H1 (cell line): Measurements from ENCODE around the gene MCM8. TPM values are rescaled to one million over a fixed set of nuclear protein-coding genes. Genes with fewer than 3 reads are reported as not detected.

Experiments
- CTCF ChIA-PET: fragments of 300-600 bp; sonication (Branson Sonifier 250); formaldehyde crosslinking; loops from one replicate; lab custom pipeline; 2021; ENCODE audit not compliant: partially characterized antibody; lab: Charles Lee
- POLR2A ChIA-PET: fragments of 300-600 bp; sonication (Branson Sonifier 250); formaldehyde crosslinking; loops from one replicate; lab custom pipeline; 2021; ENCODE audit warnings: inconsistent platforms; ENCODE audit not compliant: partially characterized antibody; lab: Charles Lee
- DNase-seq, 2 experiments: peaks; one replicate each; pipeline versions ENCODE4 v3.0.0 to v3.0.0-alpha.2; 2010 to 2022; ENCODE audit warnings: low spot score in 2 of 2, low read depth in 1 of 2, mixed read lengths in 1 of 2
- FAIRE-seq: peaks from 2 replicates; lab custom pipeline; 2011; peaks lifted over from hg19 to GRCh38; lab: Jason Lieb, UNC
- H2AFZ ChIP-seq: 2 replicates; pipeline ENCODE4 v1.8.1; 2012; ENCODE audit warnings: low read length, inconsistent platforms
- H2AK5ac ChIP-seq: 2 replicates; pipeline ENCODE4 v1.6.1; 2013; ENCODE audit warnings: low read depth, low read length
- H2BK120ac ChIP-seq: replicated peaks from 2 replicates; pipeline ENCODE3; 2013; ENCODE audit warnings: low read depth, low read length, inconsistent platforms
- H2BK12ac ChIP-seq: 2 replicates; pipeline ENCODE4 v1.6.1; 2013; ENCODE audit warnings: low read depth, low read length
- H2BK15ac ChIP-seq: 2 replicates; pipeline ENCODE4 v1.6.1; 2013; ENCODE audit warnings: low read length
- H2BK20ac ChIP-seq: 2 replicates; pipeline ENCODE4 v1.6.1; 2013; ENCODE audit warnings: low read length
- H2BK5ac ChIP-seq: 2 replicates; pipeline ENCODE4 v1.6.1; 2013; ENCODE audit warnings: low read depth, low read length
- H3K14ac ChIP-seq: 2 replicates; pipeline ENCODE4 v1.6.1; 2013; ENCODE audit warnings: inconsistent platforms; ENCODE audit not compliant: insufficient read length
- H3K18ac ChIP-seq: 2 replicates; pipeline ENCODE4 v1.6.1; 2013; ENCODE audit warnings: low read length; ENCODE audit errors: extremely low read depth
- H3K23ac ChIP-seq: 2 replicates; pipeline ENCODE4 v1.6.1; 2013; ENCODE audit warnings: inconsistent platforms; ENCODE audit not compliant: insufficient read length
- H3K23me2 ChIP-seq: 2 replicates; pipeline ENCODE4 v1.6.1; 2013; ENCODE audit warnings: low read depth, low read length
- H3K27ac ChIP-seq: 2 replicates; pipeline ENCODE4 v1.6.1; 2011; ENCODE audit warnings: low read depth, low read length, inconsistent platforms
- H3K27me3 ChIP-seq, 4 experiments: replicated peaks in 1 of 4; 1 replicate in 1 of 4; 2 replicates in 3 of 4; pipeline versions ENCODE4 v1.6.1 to v1.8.1; 2011 to 2013; ENCODE audit warnings: low read length in 3 of 4, mild to moderate bottlenecking in 3 of 4, inconsistent platforms in 2 of 4, mixed read lengths in 2 of 4, moderate library complexity in 1 of 4; ENCODE audit not compliant: control insufficient read depth in 3 of 4, insufficient read depth in 3 of 4; ENCODE audit errors: extremely low read depth in 1 of 4
- H3K36me3 ChIP-seq, 4 experiments: 2 replicates each; pipeline versions ENCODE4 v1.6.1 to v1.8.1; 2011 to 2013; ENCODE audit warnings: mild to moderate bottlenecking in 4 of 4, low read length in 3 of 4, moderate library complexity in 2 of 4, control low read depth in 1 of 4, inconsistent platforms in 1 of 4; ENCODE audit not compliant: insufficient read depth in 4 of 4, control insufficient read depth in 2 of 4
- H3K4ac ChIP-seq: replicated peaks from 2 replicates; pipeline ENCODE3; 2013; ENCODE audit warnings: low read length, low read depth, mixed read lengths, inconsistent platforms; ENCODE audit not compliant: insufficient read length
- H3K4me1 ChIP-seq, 4 experiments: replicated peaks in 1 of 4; 1 replicate in 1 of 4; 2 replicates in 3 of 4; pipeline versions ENCODE4 v1.6.1 to v1.8.1; 2011 to 2013; ENCODE audit warnings: low read length in 3 of 4, inconsistent platforms in 2 of 4, mixed read lengths in 1 of 4; ENCODE audit not compliant: insufficient read depth in 4 of 4, control insufficient read depth in 3 of 4
- H3K4me2 ChIP-seq, 2 experiments: 2 replicates each; pipeline versions ENCODE4 v1.6.1 to v1.8.1; 2011 to 2013; ENCODE audit warnings: low read depth in 2 of 2, low read length in 2 of 2, control low read depth in 1 of 2, inconsistent platforms in 1 of 2, mild to moderate bottlenecking in 1 of 2; ENCODE audit not compliant: insufficient read depth in 1 of 2
- H3K4me3 ChIP-seq, 4 experiments: fragments of 200-600, 300-600 bp in 1 of 4; sonication (generic), shearing (Covaris generic), sonication (Bioruptor Twin) in 1 of 4; 2 replicates each; pipeline versions ENCODE4 v1.5.1 to v1.8.1; 2011 to 2016; ENCODE audit warnings: low read length in 4 of 4, low read depth in 3 of 4, control low read depth in 2 of 4, inconsistent platforms in 2 of 4, mild to moderate bottlenecking in 2 of 4, mixed read lengths in 1 of 4, moderate library complexity in 1 of 4; ENCODE audit not compliant: insufficient read depth in 2 of 4; ENCODE audit errors: extremely low read depth in 1 of 4
- H3K56ac ChIP-seq: replicated peaks from 2 replicates; pipeline ENCODE3; 2013; ENCODE audit warnings: low read depth, mild to moderate bottlenecking, mixed read lengths, low read length, inconsistent platforms; ENCODE audit not compliant: insufficient read length
- H3K79me1 ChIP-seq: 2 replicates; pipeline ENCODE4 v1.6.1; 2013; ENCODE audit warnings: low read depth, low read length, control low read depth
- H3K79me2 ChIP-seq, 2 experiments: 2 replicates each; pipeline versions ENCODE4 v1.6.1 to v1.8.1; 2012 to 2013; ENCODE audit warnings: low read length in 2 of 2, mild to moderate bottlenecking in 2 of 2, inconsistent platforms in 1 of 2; ENCODE audit not compliant: insufficient read depth in 2 of 2, control insufficient read depth in 1 of 2
- H3K9ac ChIP-seq, 4 experiments: replicated peaks in 1 of 4; 1 replicate in 1 of 4; 2 replicates in 3 of 4; pipeline versions ENCODE4 v1.6.1 to v1.8.1; 2011 to 2013; ENCODE audit warnings: low read depth in 3 of 4, low read length in 3 of 4, control low read depth in 2 of 4, mild to moderate bottlenecking in 2 of 4, moderate library complexity in 2 of 4, inconsistent platforms in 1 of 4; ENCODE audit errors: extremely low read depth in 1 of 4
- H3K9me3 ChIP-seq, 2 experiments: 2 replicates each; pipeline versions ENCODE4 v1.6.1 to v1.8.1; 2012 to 2013; ENCODE audit warnings: mild to moderate bottlenecking in 2 of 2, moderate library complexity in 2 of 2, control low read depth in 1 of 2, inconsistent platforms in 1 of 2, low read depth in 1 of 2, low read length in 1 of 2, mixed read lengths in 1 of 2; ENCODE audit not compliant: insufficient read depth in 2 of 2
- H4K20me1 ChIP-seq, 2 experiments: replicated peaks in 1 of 2; 2 replicates each; pipeline versions ENCODE3 to v1.8.1; 2011 to 2013; ENCODE audit warnings: inconsistent platforms in 2 of 2, low read length in 2 of 2, mild to moderate bottlenecking in 1 of 2; ENCODE audit not compliant: insufficient read depth in 2 of 2, control insufficient read depth in 1 of 2
- H4K5ac ChIP-seq: 2 replicates; pipeline ENCODE4 v1.6.1; 2013; ENCODE audit warnings: low read length, low read depth, mixed read lengths, inconsistent platforms; ENCODE audit not compliant: insufficient read length
- H4K8ac ChIP-seq: 2 replicates; pipeline ENCODE4 v1.8.0; 2013; ENCODE audit warnings: mild to moderate bottlenecking, moderate library complexity, low read length, inconsistent platforms; ENCODE audit not compliant: insufficient read depth; ENCODE audit errors: extremely low read depth
- H4K91ac ChIP-seq: replicated peaks from 2 replicates; pipeline ENCODE3; 2013; ENCODE audit warnings: low read length, mixed read lengths, inconsistent platforms; ENCODE audit not compliant: insufficient read length
- CHD2 ChIP-seq: IDR thresholded peaks from 2 replicates; pipeline ENCODE4 v1.6.1; 2012; ENCODE audit warnings: low read length, improper control_type of control experiment
- EP300 ChIP-seq, 2 experiments: IDR thresholded peaks; 1 replicate in 1 of 2; 2 replicates in 1 of 2; pipeline ENCODE4 v1.6.1; 2011 to 2012; ENCODE audit warnings: low read depth in 2 of 2, low read length in 2 of 2, mild to moderate bottlenecking in 2 of 2, borderline replicate concordance in 1 of 2, inconsistent platforms in 1 of 2, moderate library complexity in 1 of 2
- JUN ChIP-seq: IDR thresholded peaks from 2 replicates; pipeline ENCODE4 v1.6.1; 2011; ENCODE audit warnings: low read depth, mild to moderate bottlenecking, improper control_type of control experiment, low read length
- KDM4A ChIP-seq: IDR thresholded peaks from one replicate; pipeline ENCODE4 v1.7.1; 2012; ENCODE audit warnings: low read depth, mild to moderate bottlenecking, moderate library complexity, low read length, inconsistent platforms; ENCODE audit not compliant: severe bottlenecking
- NANOG ChIP-seq: IDR thresholded peaks from 2 replicates; pipeline ENCODE4 v1.6.1; 2011; ENCODE audit warnings: low read length, low read depth, mild to moderate bottlenecking, inconsistent platforms; ENCODE audit not compliant: insufficient read depth, poor library complexity, severe bottlenecking
- POLR2AphosphoS5 ChIP-seq: IDR thresholded peaks from 2 replicates; pipeline ENCODE4 v1.6.1; 2011; ENCODE audit warnings: low read depth, low read length
- POU5F1 ChIP-seq: IDR thresholded peaks from 2 replicates; pipeline ENCODE4 v1.6.1; 2011; ENCODE audit warnings: low read depth, mild to moderate bottlenecking, low read length, moderate library complexity
- SP1 ChIP-seq: IDR thresholded peaks from 2 replicates; pipeline ENCODE4 v1.6.1; 2011; ENCODE audit warnings: low read depth, low read length
- TEAD4 ChIP-seq: IDR thresholded peaks from 2 replicates; pipeline ENCODE4 v1.6.1; 2012; ENCODE audit warnings: low read depth, low read length, inconsistent platforms, mixed read lengths
- ZNF274 ChIP-seq: IDR thresholded peaks from 2 replicates; pipeline ENCODE4 v1.7.0; 2012; ENCODE audit warnings: low read length, borderline replicate concordance; ENCODE audit errors: extremely low read depth
- WGBS, 2 experiments: shearing (Covaris generic) in 1 of 2; methylation state at CpG; one replicate each; pipeline versions ENCODE4 v1.1.6 to v1.1.7; 2013 to 2015; ENCODE audit warnings: low lambda C conversion rate in 2 of 2, mixed read lengths in 2 of 2, inconsistent platforms in 1 of 2, low coverage in 1 of 2, missing lambda C conversion rate in 1 of 2; ENCODE audit not compliant: insufficient replicate concordance in 2 of 2, insufficient coverage in 1 of 2, insufficient read length in 1 of 2; ENCODE audit errors: extremely low coverage in 1 of 2, missing lambda C conversion rate in 1 of 2; 5-methylcytosine and 5-hydroxymethylcytosine counted together
- polyA plus RNA-seq, 7 experiments: library from polyadenylated mRNA; depleted of rRNA in 3 of 7; stranded (reverse) in 5 of 7; unstranded in 2 of 7; fragments of >200 nt in 5 of 7; fragments of 200-250 nt in 2 of 7; gene quantifications; 1 replicate in 5 of 7; 2 replicates in 1 of 7; 4 replicates in 1 of 7; pipeline versions ENCODE4 v1.2.1 to v1.2.3, GENCODE V29; 2011 to 2013; ENCODE audit warnings: missing spikeins in 2 of 7, mixed read lengths in 2 of 7
- total RNA-seq: library from RNA; stranded (reverse); fragmentation: NEBNext Ultra II Directional; extraction: Animal tissue kit (Norgen Biotek cat#: 25700); gene quantifications from 2 replicates; pipeline ENCODE4 v1.2.1, GENCODE V29; 2021
- TF ChIP-seq, protein P1 (sequence below): IDR thresholded peaks from 2 replicates; pipeline ENCODE4 v1.6.1; 2012; ENCODE audit warnings: low read length, inconsistent platforms

The MCM8 gene
- total and polyA plus RNA-seq, 2 of the 8 experiments (the other 6 are each of a cell fraction or from before 2014, with no cell fraction given) = 7.1 to 31.9 TPM

DNA sequence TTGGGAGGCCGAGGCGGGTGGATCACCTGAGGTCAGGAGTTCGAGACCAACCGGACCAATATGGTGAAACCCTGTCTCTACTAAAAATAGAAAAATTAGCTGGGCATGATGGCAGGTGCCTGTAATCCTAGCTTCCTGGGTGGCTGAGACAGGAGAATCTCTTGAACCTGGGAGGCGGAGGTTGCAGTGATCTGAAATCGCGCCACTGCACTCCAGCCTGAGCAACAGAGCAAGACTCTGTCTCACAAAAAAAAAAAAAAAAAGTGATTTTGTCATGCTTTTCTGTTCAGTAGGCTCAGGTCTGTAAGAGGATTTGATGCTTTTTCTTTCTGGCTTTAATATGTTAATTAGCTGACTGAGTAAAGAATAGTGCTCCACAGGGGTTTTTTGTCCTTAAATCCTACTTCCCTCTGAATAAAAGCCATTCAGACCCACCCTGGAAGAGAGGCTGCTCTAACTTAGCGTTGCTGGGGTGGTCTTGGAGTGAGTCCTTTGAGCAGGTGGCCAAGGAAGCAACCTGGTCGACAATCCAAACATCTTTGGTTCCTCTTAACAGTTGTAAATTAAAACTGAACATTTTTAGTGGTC lies 19.0 kb downstream of the MCM8 start:
- ChIA-PET POLR2A (interaction anchor here (1.0 to 1.5 kb wide), 2 partner anchors 9 to 134 kb away, joined by 3 read pairs; no protein-coding TSS in a partner anchor), CTCF (interaction anchor here (1.1 kb wide), 1 partner anchor 459 kb away, joined by 4 read pairs; no protein-coding TSS in a partner anchor)
- no peak overlapping the region for H4K5ac ChIP-seq
- no peaks in the 10 kb centered on the region for H3K23me2 ChIP-seq
- H3K79me1 ChIP-seq = no peaks in the 10 kb centered on the region
- H4K8ac ChIP-seq = no peak overlapping the region
- no peak overlapping the region for H2AFZ ChIP-seq
- FAIRE-seq (peak; percentile 93), DNase-seq (peak in 1 of 2 experiments; percentile 72)
- H4K20me1 ChIP-seq = peaks cover 30 to 34% of the 10 kb centered on the region in 2 experiments
- no peak overlapping the region for H3K18ac ChIP-seq
- no peak overlapping the region for H3K4me2 ChIP-seq
- no peak overlapping the region for H2BK5ac ChIP-seq
- H3K9me3 ChIP-seq = no peaks in the 10 kb centered on the region
- peaks cover 0 to 55% (median 24%) of the 10 kb centered on the region in 4 experiments; a peak in 6 of 8 replicates for H3K36me3 ChIP-seq
- H3K9ac ChIP-seq = no peak overlapping the region
- H3K4ac ChIP-seq = no peak overlapping the region
- 55% methylated on average over 9 of the region's 9 CpGs; no CpG with 5 or more reads in 1 of the 2 experiments for WGBS, 2 experiments
- H2BK12ac ChIP-seq = no peak overlapping the region
- H3K27ac ChIP-seq = no peak overlapping the region
- no peak overlapping the region for H3K4me3 ChIP-seq
- H3K4me1 ChIP-seq = peaks cover 0 to 14% (median 4%) of the 10 kb centered on the region in 4 experiments; a peak in 2 of 7 replicates
- no peak overlapping the region for H3K14ac ChIP-seq
- no peak overlapping the region for H4K91ac ChIP-seq
- no peak overlapping the region for H2BK120ac ChIP-seq
- H3K56ac ChIP-seq = no peak overlapping the region
- no peaks in the 10 kb centered on the region for H3K79me2 ChIP-seq
- H2AK5ac ChIP-seq = no peak overlapping the region
- no peak overlapping the region for H2BK15ac ChIP-seq
- no peak overlapping the region for H3K23ac ChIP-seq
- peaks cover 13 to 58% (median 34%) of the 10 kb centered on the region in 4 experiments for H3K27me3 ChIP-seq
- no peak overlapping the region for H2BK20ac ChIP-seq
- TF ChIP-seq CHD2 (no peak), ZNF274 (peak; percentile 32; the same call in 1 of the 2 replicates), POLR2AphosphoS5 (peak; percentile 85), JUN (peak; percentile 53; the same call in 1 of the 2 replicates), KDM4A (no peak), EP300 (IDR thresholded peaks at IDR 0.05; ENCODE audit: borderline replicate concordance in 1 of 2, low read depth in 2 of 2, low read length in 2 of 2) (peak in 1 of 2 experiments; percentile 78; a peak in 1 of 3 replicates), TEAD4 (peak; percentile 26; the same call in 1 of the 2 replicates), NANOG (peak; percentile 72), SP1 (peak; percentile 83), POU5F1 (peak; percentile 39; the same call in 1 of the 2 replicates)
- TF ChIP-seq, protein P1, sequence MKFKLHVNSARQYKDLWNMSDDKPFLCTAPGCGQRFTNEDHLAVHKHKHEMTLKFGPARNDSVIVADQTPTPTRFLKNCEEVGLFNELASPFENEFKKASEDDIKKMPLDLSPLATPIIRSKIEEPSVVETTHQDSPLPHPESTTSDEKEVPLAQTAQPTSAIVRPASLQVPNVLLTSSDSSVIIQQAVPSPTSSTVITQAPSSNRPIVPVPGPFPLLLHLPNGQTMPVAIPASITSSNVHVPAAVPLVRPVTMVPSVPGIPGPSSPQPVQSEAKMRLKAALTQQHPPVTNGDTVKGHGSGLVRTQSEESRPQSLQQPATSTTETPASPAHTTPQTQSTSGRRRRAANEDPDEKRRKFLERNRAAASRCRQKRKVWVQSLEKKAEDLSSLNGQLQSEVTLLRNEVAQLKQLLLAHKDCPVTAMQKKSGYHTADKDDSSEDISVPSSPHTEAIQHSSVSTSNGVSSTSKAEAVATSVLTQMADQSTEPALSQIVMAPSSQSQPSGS = no peak
